Osteoblast (primary cell): ENCODE measurements around the gene CSPG4. TPM values are rescaled to one million over a fixed set of nuclear protein-coding genes. Genes with fewer than 3 reads are reported as not detected.
"Not testable (repeated sequence)": the region's sequence is repeated elsewhere in the genome, so short reads cannot be mapped to it uniquely, and the experiment has no call there.

Experiments
- DNase-seq: peaks from one replicate; pipeline ENCODE4 v3.0.0; 2011; ENCODE audit warnings: low spot score, mixed read lengths; ENCODE audit not compliant: insufficient read length; ENCODE audit errors: missing footprints
- H2AFZ ChIP-seq: 2 replicates; pipeline ENCODE4 v1.6.0; 2011; ENCODE audit warnings: mild to moderate bottlenecking, low read length
- H3K27ac ChIP-seq: 2 replicates; pipeline ENCODE4 v1.5.1; 2011; ENCODE audit warnings: mild to moderate bottlenecking, low read depth, low read length, moderate library complexity
- H3K27me3 ChIP-seq: 2 replicates; pipeline ENCODE4 v1.6.0; 2012; ENCODE audit warnings: mild to moderate bottlenecking, control low read depth, inconsistent platforms, low read length, moderate library complexity; ENCODE audit not compliant: insufficient read depth
- H3K36me3 ChIP-seq: 2 replicates; pipeline ENCODE4 v1.5.1; 2011; ENCODE audit warnings: mild to moderate bottlenecking, low read length, control low read depth, moderate library complexity; ENCODE audit not compliant: insufficient read depth
- H3K4me1 ChIP-seq: 2 replicates; pipeline ENCODE4 v1.5.1; 2011; ENCODE audit warnings: mild to moderate bottlenecking, low read length, control low read depth, moderate library complexity; ENCODE audit not compliant: insufficient read depth
- H3K4me2 ChIP-seq: 2 replicates; pipeline ENCODE4 v1.6.0; 2011; ENCODE audit warnings: mild to moderate bottlenecking, low read length; ENCODE audit not compliant: insufficient read depth
- H3K4me3 ChIP-seq: fragments of 200-600 bp; sonication (generic); 3 replicates; pipeline ENCODE4 v1.5.1; 2012; ENCODE audit warnings: mild to moderate bottlenecking, low read length, inconsistent platforms; ENCODE audit not compliant: insufficient read depth
- H3K79me2 ChIP-seq: 2 replicates; pipeline ENCODE4 v1.6.0; 2012; ENCODE audit warnings: mild to moderate bottlenecking, low read length, control low read depth, inconsistent platforms; ENCODE audit not compliant: insufficient read depth
- H3K9me3 ChIP-seq: 2 replicates; pipeline ENCODE4 v1.5.1; 2011; ENCODE audit warnings: low read depth, low read length, control low read depth
- H4K20me1 ChIP-seq: 2 replicates; pipeline ENCODE4 v1.6.0; 2012; ENCODE audit warnings: mild to moderate bottlenecking, low read length, control low read depth; ENCODE audit not compliant: insufficient read depth
- total RNA-seq: library from RNA; depleted of rRNA; stranded (reverse); fragments of >200 nt; gene quantifications from 2 replicates; pipeline ENCODE4 v1.2.3, GENCODE V29; 2012
- TF ChIP-seq, protein P1 (sequence below): IDR thresholded peaks from 2 replicates; pipeline ENCODE4 v1.5.1; 2011; ENCODE audit warnings: mild to moderate bottlenecking, low read depth, low read length, moderate library complexity; ENCODE audit errors: extremely low read depth

The CSPG4 gene, protein sequence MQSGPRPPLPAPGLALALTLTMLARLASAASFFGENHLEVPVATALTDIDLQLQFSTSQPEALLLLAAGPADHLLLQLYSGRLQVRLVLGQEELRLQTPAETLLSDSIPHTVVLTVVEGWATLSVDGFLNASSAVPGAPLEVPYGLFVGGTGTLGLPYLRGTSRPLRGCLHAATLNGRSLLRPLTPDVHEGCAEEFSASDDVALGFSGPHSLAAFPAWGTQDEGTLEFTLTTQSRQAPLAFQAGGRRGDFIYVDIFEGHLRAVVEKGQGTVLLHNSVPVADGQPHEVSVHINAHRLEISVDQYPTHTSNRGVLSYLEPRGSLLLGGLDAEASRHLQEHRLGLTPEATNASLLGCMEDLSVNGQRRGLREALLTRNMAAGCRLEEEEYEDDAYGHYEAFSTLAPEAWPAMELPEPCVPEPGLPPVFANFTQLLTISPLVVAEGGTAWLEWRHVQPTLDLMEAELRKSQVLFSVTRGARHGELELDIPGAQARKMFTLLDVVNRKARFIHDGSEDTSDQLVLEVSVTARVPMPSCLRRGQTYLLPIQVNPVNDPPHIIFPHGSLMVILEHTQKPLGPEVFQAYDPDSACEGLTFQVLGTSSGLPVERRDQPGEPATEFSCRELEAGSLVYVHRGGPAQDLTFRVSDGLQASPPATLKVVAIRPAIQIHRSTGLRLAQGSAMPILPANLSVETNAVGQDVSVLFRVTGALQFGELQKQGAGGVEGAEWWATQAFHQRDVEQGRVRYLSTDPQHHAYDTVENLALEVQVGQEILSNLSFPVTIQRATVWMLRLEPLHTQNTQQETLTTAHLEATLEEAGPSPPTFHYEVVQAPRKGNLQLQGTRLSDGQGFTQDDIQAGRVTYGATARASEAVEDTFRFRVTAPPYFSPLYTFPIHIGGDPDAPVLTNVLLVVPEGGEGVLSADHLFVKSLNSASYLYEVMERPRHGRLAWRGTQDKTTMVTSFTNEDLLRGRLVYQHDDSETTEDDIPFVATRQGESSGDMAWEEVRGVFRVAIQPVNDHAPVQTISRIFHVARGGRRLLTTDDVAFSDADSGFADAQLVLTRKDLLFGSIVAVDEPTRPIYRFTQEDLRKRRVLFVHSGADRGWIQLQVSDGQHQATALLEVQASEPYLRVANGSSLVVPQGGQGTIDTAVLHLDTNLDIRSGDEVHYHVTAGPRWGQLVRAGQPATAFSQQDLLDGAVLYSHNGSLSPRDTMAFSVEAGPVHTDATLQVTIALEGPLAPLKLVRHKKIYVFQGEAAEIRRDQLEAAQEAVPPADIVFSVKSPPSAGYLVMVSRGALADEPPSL (N-terminal part only)
- 11.5 and 20.3 TPM in 2 replicates for total RNA-seq

DNA sequence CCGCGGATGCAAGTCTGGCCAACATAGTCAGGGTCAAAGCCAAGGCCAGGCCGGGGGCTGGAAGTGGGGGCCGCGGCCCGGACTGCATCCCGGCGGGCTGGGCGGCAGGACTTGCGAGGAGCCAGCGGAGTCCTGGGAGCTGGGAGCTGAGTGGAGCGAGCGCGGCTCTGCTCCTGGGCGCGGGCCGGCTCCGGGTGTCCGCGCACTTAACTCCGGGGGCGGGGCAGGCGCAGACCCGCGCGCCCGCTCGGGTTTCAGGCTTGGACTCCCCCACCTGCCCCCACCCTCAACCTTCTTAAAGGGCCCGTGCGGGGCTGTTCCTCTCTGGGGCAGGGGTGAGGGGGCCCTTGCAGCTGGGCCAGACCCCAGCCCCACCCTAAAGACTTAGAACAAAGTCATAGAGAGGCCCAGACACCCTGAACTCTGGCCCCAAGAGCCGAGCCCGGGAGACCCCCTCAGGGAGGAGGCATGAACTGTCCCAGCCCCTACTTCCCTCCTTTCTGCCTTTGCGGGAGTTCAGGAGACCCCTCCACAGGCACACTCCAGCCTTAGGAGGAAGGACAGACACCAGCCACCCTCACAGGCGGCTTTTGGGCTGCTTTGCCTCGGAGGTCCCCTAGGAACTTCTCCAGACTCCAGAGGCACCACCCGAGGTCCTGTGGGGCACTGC lies at the start of gene CSPG4:
Gene CSPG4 (minus strand): TSS at position 181 of the 670 bp plus-strand sequence. CDS start 93 bp downstream, at position 88.
- H2AFZ ChIP-seq = peak within 1 kb of the TSS; percentile 89
- peak within 1 kb of the TSS; percentile 89 for H3K4me2 ChIP-seq
- peaks cover 18% of the 10 kb centered on the region for H3K79me2 ChIP-seq
- peak within 1 kb of the TSS; percentile 87 for H3K4me3 ChIP-seq
- H3K36me3 ChIP-seq = no peaks in the 10 kb centered on the region
- no peaks in the 10 kb centered on the region for H3K9me3 ChIP-seq
- H3K27ac ChIP-seq = peak within 1 kb of the TSS; percentile 37
- no peaks in the 10 kb centered on the region for H3K27me3 ChIP-seq
- DNase-seq = peak; percentile 97
- TF ChIP-seq, protein P1, sequence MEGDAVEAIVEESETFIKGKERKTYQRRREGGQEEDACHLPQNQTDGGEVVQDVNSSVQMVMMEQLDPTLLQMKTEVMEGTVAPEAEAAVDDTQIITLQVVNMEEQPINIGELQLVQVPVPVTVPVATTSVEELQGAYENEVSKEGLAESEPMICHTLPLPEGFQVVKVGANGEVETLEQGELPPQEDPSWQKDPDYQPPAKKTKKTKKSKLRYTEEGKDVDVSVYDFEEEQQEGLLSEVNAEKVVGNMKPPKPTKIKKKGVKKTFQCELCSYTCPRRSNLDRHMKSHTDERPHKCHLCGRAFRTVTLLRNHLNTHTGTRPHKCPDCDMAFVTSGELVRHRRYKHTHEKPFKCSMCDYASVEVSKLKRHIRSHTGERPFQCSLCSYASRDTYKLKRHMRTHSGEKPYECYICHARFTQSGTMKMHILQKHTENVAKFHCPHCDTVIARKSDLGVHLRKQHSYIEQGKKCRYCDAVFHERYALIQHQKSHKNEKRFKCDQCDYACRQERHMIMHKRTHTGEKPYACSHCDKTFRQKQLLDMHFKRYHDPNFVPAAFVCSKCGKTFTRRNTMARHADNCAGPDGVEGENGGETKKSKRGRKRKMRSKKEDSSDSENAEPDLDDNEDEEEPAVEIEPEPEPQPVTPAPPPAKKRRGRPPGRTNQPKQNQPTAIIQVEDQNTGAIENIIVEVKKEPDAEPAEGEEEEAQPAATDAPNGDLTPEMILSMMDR = no peak
- H3K4me1 ChIP-seq = peaks cover 9% of the 10 kb centered on the region
- no peaks in the 10 kb centered on the region for H4K20me1 ChIP-seq

DNA sequence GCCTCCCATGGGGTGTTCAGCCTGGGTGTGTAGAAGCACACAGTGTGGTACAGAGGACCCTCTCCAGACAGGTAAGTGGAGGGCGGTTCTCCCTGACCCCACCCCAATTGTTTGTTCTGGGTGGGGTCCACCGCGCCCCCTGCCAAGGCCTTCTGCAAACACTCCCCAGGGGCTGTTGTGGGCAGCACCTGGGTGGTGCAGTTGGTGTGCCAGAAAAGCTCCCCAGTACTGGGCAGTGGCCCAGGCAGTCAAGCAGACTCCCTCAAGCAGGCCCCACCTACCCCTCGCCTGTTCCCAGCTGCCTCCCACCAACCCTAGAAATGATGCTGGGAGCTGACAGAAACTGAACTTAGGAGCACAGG lies 49.7 kb upstream of the CSPG4 start:
- not testable (repeated sequence) for H3K27me3 ChIP-seq, H3K4me1 ChIP-seq, H3K36me3 ChIP-seq, H3K4me3 ChIP-seq, DNase-seq, H2AFZ ChIP-seq, H3K79me2 ChIP-seq, H4K20me1 ChIP-seq, H3K9me3 ChIP-seq, H3K4me2 ChIP-seq, H3K27ac ChIP-seq

DNA sequence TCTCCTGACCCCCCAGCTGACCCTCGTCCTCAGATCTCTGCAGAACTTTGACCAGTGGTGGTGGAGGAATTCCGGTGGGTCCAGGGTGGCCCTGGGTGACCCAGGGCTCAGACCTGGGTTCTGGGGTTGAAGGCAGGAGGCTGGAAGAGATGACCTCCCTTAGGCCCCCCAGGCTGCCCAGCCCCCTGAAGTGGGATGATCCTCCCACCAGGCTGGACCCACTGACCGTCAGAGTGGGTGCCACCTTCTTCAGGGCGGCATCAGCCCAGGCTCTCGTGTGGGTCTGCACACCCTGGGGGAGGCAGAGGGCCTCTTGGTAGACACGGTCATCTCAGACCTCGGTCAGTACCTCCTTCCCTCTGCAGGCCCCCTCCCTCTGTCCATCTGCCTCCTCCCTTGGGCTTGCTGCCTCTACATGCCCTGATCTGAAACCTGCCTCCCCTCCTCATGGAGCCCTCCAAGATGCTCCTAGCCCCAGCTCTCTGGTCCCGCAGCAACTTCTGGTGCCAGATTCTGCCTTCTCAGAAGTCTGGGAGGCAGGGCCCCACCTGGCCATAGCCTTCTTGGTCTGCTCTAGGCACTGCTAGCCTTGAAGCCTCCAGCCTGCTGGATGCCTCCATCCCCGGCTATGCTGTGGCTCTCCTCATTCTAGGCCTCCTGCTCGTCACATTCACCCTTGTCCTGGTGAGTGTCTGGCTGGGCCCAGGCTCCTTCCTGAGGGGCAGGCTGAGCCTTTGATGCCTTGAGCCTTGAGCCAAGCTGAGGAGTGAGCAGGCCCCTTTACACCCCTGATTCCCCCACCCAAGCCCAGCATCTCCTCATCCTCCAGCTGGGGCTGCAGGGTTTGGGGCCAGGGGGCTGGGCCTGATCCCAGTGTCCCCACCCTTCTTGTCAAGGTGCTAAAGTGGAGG lies 49.1 kb upstream of the CSPG4 start:
- no peak overlapping the region for H3K4me2 ChIP-seq
- H3K4me1 ChIP-seq = peaks cover 6% of the 10 kb centered on the region
- H4K20me1 ChIP-seq = no peaks in the 10 kb centered on the region
- no peaks in the 10 kb centered on the region for H3K36me3 ChIP-seq
- H3K27me3 ChIP-seq = no peaks in the 10 kb centered on the region
- no peak overlapping the region for H3K27ac ChIP-seq
- H3K9me3 ChIP-seq = no peaks in the 10 kb centered on the region
- H3K79me2 ChIP-seq = no peaks in the 10 kb centered on the region
- TF ChIP-seq, protein P1 = no peak
- H3K4me3 ChIP-seq = no peak overlapping the region
- H2AFZ ChIP-seq = no peak overlapping the region
- DNase-seq = no peak
